NCI-H1092 (cell line): ENCODE results near the gene KIN.
"Not testable (repeated sequence)": the region's sequence is repeated elsewhere in the genome, so short reads cannot be mapped to it uniquely, and the experiment has no call there.

Source experiments
- DNase-seq: peaks from one replicate; lab custom pipeline; 2025; lab: John Stamatoyannopoulos, UW

The KIN gene

DNA sequence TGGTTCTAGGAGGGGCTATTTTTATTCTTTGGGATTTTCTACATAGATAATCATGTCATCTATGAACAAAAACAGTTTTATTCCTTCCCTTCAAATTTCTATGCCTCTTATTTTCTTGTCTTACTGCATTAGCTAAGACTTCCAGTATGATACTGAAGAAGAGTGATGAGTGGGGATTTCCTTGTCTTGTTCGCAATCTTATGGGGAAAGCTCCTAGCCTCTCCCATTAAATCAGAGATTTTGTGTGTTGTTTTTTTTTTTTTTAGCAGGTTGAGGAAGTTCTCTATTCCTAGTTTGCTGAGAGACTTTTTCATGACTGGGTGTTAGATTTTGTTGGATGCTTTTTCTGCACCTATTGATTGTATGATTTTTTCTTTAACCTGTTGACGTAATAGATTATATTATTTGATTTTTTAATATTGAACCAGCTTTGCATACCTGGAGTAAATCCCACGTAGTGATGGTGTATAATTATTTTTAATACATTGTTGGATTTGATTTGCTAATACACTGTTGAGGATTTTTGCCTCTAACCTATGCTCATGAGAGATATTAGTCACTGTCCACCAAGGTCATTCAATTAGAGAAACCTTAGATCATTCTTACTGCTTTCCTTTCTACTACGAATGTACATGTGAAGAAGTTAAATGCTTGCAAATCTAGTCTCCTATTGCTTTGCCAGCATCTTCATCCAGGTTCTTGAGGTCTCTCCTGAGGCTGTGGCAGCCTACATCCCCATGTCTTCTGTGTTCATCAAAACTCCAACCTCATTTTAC, 6.6 kb upstream of the KIN start:
- no peak for DNase-seq

DNA sequence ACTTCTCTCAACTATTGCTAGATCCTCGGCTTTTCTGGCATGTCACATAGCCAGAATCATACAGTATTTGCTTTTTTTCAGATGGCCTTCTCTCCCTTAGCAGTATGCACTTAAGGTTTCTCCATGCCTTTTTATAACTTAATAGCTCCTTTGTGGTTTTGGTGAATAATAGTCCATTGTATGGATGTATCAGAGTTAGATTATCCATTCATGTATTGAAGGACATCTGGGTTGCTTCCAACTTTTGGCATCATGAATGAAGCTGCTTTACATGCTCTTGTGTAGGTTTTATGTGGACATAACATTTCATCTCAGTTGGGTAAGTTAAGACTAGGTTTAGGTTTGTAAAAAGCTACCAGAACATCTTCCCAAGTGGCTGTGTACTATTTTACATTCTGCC, 4.7 kb upstream of the KIN start:
- DNase-seq: no peak

DNA sequence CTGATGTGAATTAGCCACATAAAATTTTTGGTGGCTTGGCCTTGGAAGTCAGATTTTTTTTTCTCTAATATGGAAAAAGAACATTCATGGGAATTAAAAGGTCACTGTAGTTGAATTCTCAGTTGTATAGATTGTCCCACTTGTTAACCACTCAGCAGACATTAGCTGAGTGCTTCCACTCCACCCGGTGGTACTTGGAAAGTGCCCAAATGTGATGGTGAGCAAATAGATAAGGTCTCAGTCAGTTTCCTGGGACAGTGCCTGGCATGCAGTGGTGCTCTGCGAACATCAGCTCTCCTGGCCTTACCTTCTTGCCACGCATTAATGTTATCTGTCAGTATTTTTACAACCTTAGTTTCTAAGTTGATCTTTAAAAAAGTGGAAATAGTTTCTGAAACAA, 1.6 kb upstream of the KIN start:
- peak; percentile 36 for DNase-seq

DNA sequence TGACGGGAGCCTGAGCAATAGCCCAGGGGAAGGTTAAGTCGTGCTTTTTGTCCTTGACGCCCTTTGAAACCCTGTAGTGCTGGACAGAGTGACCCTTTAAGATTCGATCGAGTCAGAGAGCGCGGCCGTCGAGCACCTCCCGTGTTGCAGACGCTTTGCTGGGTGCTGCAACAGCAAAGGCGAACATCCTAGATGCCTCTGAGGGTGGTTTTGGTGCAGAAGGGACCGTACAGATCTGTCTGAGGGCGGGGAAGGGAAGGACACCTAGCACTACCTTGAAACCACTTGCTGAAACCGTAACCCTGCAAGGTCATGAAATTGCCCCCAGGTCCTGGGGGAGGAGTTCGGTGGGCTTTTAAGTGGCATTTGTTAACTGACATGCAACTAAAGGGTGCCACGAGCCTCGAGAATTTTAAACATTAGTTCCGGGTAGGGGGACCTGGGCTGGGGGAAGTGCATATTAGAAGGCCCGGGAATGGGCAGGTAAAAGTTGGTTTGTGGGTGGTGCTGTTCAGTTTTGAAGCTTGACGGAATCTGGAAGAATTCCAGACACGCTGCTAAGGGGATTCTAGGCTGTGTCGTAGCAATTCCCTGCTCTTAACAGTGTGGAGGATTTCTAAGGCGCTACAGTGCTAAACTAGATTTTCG, 970 bp upstream of the KIN start:
- DNase-seq: no peak

DNA sequence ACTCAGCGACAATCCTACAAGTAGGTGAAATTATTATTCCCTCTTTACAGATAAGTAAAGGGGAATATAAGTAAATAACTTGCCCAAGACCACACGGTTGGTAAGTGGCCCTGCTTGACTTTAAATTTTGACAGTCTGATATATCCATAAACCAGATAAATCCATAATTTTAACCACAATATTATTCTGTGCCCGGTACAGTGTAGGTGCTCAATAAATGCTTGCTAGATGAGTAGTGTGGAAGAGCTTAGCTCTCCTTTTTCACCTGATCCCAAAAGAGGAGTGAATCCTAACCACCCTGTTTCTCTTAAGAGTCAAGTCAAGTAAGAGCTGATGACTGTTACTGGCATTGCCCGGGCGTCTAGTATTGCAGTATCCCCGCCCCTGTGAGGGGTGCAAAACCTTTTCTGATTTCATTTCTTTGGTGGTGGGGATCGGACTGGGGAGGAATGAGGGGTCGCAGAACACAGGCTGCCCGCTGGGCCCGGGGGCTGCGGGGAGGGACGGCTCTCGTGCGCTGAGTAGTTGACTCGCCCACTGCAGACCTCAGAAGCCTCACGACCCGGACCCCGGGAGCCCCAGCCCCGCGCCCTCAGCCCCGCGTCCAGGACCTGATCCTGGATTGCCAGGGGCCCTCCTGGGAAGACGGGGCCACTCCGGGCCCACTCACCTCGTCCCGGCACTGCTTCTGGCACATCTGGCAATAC, 490 bp downstream of the KIN start:
- no peak for DNase-seq

DNA sequence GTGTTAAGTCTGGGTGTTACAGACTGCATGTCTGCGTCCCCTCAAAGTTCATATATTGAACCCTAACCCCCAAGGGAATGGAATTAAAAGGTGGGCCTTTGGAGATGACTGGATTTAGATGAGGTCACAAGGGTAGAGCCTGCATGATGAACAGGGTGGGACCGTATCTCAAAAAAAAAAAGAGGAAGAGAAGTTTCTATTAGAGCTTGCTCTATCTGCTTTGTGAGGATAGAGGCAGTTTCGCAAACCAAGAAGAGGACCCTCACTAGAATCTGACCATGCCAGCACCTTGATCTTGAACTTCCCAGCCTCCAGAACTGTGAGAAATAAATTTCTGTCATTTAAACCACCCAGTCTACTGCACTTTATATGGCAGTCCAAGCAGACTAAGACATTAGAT, 1.4 kb downstream of the KIN start:
- no peak for DNase-seq

DNA sequence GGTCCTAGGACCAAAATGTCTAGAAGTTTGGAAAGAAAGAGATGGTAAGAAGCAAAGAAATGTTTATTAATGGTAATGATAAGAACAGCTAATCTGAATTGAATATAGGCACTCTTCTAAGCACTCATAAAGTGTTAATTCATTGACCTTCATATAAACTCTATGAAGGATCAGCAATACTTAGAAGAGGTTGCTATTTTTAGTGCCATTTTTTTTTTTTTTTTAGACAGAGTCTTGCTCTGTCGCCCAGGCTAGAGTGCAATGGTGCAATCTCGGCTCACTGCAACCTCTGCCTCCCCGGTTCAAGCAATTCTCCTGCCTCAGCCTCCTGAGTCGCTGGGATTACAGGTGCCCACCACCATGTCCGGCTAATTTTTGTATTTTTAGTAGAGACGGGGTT, 5.6 kb downstream of the KIN start:
- DNase-seq: not testable (repeated sequence)

DNA sequence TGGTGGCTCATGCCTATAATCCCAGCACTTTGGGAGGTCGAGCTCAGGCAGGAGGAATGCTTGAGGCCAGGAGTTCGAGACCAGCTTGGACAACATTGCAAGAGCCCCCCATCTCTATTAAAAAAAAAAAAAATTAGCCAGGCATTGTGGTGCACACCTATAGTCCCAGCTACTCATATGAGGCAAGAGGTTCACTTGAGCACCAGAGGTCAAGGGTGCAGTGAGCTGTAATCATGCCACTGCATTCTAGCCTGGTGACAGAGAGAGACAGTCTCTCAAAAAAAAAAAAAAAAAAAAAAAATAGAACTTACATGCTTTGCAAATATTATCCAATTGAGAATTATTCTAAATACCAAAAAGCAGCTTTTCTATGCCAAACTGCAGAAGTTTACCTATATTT, 11.0 kb downstream of the KIN start:
- DNase-seq: no peak

DNA sequence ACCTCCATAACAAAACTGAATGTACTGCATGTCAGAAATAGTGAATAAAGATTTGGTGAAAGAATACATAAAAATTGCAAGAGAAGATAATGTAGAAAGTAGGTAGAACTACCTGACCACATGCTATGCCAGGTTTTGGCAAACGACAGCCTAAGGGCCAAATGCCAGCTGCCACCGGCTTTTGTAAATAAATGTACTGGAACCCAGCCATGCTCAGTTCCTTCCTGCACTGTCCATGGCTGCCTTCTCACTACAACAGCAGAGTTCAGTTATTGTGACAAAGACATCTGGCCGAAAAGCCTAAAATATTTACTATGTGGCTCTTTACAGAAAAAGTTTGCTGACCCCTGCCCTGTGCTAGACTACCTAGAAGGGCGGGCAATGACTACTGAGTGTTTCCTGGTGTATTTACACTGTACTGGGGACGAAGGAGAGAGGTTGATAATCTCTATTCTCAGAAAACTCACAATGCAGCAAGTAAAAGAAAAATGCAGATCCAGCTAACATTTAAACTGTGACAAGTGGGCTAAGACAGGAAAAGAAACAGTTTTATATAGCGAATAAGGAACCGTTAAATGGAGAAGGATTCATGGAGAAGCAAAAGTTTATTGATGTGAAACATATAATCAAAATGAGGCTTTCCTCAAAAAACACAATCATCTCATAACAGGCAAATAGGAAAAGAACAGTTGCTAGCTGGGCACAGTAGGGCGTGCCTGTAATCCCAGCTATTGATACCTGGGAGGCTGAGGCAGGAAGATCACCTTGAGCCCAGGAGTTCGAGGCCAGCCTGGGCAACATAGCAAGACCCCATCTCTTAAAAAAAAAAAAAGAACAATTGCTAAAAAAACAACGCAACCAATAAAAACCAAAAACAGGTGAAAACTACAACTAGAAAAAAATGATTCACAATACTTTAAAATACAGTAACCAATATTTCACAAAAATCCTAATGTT, 13.7 kb downstream of the KIN start:
- peak; percentile 23 for DNase-seq

DNA sequence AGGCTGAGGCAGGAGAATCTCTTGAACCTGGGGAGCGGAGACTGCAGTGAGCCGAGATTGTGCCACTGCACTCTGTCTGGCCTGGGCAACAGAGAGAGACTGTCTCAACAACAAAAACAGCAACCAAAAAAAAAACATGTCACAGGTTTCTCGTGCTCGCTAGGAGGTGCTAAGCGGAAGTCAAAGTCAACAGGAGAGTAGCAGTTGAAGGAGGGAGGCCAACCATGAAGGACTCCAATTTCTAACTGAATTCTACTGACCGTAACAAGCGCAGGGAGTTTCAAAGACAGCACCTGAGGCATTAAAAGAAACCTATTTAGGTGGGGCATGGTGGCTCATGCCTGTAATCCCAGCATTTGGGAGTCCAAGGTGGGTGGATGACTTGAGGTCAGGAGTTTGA, 19.4 kb downstream of the KIN start:
- DNase-seq: no peak

DNA sequence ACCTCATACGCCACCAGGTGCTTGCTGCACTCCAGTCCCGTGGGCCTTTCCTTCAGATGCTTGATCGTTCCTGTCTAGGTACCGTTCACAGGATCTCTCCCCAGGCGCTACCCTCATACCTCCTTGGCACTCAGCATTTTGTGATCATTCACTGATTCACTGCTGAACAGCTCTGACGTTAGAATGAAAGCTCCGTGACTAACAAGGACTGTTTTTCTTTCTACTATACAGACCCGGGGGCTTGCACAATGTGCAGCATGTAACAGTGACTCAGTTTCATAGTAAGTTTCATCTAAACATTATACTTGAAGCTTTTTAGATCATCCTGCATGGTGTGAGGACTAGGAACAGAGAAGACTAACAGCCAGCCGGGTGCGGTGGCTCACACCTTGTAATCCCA, 20.6 kb downstream of the KIN start:
- DNase-seq: no peak

DNA sequence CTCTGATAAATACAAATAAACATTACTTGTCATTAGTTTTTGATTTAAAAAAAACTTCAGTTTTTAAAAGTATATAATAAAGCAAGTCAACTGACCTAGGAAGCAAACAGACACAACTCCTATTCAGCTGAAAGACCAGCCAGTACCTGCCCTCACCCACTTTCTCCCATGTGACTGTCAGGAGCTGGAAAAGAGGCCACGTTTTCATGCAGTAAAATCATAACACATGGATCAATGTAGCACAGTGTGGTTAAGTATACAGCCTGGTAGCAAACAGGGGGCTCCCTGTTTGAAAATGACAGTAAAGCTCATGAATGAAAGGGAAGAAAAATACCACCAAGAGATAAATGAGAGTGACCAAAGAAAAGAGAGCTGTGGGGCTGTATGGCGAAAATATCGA, 21.6 kb downstream of the KIN start:
- DNase-seq: no peak

DNA sequence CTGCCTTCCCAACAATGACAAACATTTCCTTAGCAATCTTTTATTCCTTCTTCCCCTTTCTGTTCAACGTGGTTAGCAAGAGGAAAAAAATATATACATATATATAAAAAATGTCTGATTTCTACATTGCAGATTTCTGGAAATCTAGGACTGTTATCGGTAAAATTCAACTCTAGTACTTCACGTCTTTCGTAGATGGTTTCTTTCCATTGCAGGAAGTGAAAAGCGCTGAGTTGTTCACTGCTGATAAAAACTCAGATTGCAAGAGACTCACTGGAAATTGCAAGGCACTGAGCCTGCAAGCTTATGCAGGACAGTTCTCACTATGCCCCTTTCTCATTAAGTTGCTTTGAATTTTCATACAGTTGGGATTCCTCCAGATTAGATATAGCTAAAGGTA, 23.9 kb downstream of the KIN start:
- no peak for DNase-seq

DNA sequence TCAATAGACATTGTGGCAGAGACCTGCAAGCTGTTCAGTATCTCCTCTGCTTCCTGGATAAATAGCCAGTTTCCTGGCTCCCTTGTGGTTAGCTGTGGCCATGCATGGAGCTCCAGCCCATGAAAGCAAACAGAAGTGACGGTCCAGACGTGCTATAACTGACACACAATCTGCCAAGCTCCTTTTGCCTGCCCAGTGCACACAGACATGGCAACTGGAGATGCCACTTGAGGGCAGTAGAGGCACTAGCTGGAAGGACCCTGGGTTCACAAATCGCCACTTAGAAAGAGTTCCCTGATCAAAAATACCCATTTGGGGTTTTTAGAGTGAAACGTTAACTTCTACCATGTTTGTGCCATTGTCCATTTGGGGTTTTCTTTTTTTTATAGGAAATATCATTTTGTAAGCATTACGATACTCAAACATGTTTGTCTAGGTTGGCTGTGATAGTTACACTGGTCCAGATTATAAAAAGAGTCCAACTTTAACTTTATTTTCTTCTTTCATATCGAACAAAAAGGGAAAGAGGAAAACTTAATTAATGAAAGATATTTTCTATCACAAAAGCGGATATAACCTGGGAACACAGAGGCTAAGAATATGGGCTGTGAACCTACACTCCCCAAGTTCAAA, 31.3 kb downstream of the KIN start:
- DNase-seq: no peak

DNA sequence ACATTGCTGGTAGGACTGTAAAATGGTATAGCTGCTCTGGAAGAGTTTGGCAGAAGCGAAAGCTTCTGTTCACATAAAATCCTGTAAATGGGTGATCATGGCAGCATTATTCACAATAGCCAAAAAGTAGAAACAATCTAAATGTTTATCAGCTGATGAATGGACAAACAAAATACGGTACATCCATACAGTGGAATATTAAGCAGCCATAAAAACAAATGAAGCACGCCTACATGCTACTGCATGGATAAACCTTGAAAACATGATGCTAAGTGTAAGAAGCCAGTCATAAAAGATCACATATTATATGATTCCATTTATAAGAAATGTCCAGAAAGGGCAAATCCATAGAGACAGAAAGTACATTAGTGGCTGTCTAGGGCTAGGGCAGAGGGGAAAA, 32.7 kb downstream of the KIN start:
- no peak for DNase-seq

DNA sequence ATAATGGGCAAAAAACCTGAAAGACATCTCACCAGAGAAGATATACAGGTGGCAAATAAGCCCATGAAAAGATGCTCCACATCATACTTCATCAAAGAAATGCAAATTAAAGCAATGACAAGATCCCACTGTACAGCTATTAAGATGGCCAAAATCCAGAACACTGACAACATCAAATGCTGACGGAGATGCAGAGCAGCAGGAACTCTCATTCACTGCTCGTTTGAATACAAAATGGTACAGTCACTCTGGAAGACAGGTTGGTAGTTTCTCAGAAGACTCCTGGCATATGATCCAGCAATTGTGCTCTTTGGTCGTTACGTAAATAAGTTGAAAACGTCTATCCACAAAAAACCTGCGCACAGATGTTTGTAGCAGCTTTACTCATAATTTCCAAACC, 35.5 kb downstream of the KIN start:
- DNase-seq: no peak

DNA sequence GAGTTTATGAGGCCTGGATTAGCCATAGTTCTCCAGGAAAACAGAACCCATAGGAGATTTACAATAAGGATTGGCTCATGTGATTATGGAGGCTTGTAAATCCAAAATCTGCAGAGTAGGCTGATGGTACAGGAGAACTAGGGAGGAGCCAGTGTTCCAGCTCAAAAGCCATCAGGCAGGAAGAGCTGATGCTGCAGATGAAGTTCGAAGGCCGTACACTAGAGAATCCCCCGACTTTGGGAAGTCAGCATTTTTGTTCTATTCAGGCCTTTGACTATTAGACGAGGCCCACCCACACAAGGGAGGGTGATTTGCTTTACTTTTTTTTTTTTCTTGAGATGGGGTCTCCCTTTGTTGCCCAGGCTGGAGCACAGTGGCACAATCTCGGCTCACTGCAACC, 37.6 kb downstream of the KIN start:
- no peak for DNase-seq

DNA sequence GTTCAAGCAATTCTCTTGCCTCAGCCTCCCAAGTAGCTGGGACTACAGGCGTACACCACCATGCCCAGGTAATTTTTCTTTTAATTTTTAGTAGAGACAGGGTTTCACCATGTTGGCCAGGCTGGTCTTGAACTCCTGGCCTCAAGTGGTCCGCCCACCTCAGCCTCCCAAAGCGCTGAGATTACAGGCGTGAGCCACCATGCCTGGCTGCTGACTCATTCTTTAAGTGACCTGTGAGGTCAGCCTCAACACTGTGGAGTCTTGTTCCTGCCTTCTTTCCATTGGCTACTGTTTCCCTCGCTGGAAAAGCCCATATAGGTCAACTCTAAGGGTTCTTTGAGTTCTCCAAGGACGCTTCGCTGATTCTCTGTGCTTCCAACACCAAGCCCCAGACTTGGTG, 39.2 kb downstream of the KIN start:
- not testable (repeated sequence) for DNase-seq

DNA sequence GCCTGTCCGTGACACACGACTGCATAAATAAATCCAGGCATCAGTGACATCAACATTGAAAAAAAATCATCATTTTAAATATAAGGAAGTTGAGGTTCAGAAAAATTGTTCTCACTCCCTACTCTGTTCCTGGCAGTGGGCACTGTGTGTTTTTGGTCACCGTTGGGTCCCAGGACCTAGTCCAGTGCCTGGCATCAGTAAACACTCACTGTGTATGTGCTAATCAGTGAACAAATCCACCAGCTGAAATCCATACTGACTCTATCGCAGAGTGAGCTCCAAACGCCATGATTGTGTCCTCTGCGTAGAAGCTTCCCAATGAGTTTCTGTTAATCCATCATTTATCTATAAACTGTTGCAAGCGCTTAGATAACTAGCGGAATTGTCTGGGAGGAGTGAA, 43.5 kb downstream of the KIN start:
- no peak for DNase-seq

DNA sequence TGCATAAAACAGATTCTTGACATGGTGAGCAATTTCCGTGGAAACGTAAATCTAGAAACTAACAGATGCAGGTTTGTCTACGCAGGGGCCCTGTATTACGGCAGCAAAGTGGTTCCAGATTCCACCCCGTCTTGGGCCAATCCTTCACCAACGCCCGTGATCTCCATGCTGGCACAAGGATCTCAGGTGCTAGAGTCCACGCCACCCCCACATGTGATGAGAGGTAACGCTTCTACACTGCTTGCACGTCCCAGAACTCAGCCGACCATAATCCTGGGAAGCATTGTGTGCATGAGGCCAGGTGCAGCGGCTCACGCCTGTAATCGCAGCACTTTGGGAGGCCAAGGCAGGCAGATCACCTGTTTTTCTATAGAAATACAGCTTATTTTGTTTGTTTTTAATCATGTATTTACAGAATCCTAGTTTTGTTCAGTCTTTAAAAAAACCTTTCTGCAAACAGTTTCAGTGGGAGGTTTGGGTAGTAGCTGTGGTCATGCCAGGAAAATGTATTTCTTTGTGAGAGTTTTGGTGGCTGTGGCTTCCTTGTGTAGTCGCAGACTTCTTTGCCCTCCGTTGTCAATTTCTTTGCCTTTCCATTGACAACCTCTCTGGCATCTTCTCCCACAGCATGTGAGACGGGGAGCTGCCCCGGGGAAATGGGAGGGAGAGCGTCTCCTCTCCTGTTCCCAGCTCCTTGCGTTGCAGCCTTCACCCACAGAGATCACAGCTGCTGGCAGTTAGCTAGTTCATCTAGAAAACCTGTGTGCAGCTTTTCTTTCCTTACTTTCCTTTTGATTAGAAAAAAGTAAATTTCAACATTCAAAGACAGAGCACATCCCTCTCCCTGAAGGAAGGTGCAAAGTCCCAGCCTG, 49.0 kb downstream of the KIN start:
- peak; percentile 12 for DNase-seq

DNA sequence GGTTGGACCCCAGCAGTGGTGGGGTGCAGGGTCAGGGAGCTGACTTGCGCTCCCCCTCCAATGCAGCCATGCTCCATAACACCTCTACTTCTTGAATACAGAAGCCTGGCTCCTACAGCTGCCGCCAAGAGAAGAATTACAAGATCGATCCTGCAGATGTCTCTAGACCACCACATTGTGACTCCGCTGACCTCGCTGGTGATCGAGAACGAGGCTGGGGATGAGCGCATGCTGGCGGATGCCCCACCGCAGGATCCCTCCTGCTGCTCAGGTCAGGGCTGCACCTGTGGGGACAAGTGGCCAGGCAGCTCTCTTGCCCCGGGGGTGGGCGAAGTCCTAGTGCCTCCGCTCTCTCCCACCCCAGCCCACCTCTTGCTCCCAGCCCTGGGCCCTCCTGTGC, 53.0 kb downstream of the KIN start:
- no peak for DNase-seq
